Adipocyte (in vitro differentiated cells): Measurements from ENCODE around the gene ERF.

Experiments used
- DNase-seq: peaks from one replicate; pipeline ENCODE4 v3.0.0-alpha.2; 2015; ENCODE audit warnings: low read depth
- H3K27me3 ChIP-seq: replicated peaks from 2 replicates; pipeline ENCODE4 v1.7.0; 2013; ENCODE audit warnings: mild to moderate bottlenecking, low read length, moderate library complexity; ENCODE audit not compliant: control insufficient read depth, insufficient read depth
- H3K36me3 ChIP-seq: 2 replicates; pipeline ENCODE4 v1.7.0; 2013; ENCODE audit warnings: low read length, mild to moderate bottlenecking, moderate library complexity; ENCODE audit not compliant: control insufficient read depth, insufficient read depth, severe bottlenecking
- H3K4me1 ChIP-seq: 2 replicates; pipeline ENCODE4 v1.7.0; 2013; ENCODE audit warnings: mild to moderate bottlenecking, low read length, moderate library complexity; ENCODE audit not compliant: control insufficient read depth, insufficient read depth
- H3K4me3 ChIP-seq: 2 replicates; pipeline ENCODE4 v1.7.0; 2013; ENCODE audit warnings: mild to moderate bottlenecking, low read length, moderate library complexity
- H3K9ac ChIP-seq: 2 replicates; pipeline ENCODE4 v1.7.0; 2013; ENCODE audit warnings: mild to moderate bottlenecking, low read length, moderate library complexity
- H3K9me3 ChIP-seq: 2 replicates; pipeline ENCODE4 v1.7.0; 2013; ENCODE audit warnings: mild to moderate bottlenecking, low read length, moderate library complexity; ENCODE audit not compliant: control insufficient read depth

Gene ERF

GRCh38 chr19:42249149-42249750 lies 5.7 kb downstream of the ERF start:
- DNase-seq = no peak
- Histone ChIP-seq H3K9me3 (no peaks in the 10 kb centered on the region), H3K36me3 (peaks cover 7% of the 10 kb centered on the region), H3K9ac (no peak overlapping the region), H3K4me3 (no peak overlapping the region), H3K27me3 (no peaks in the 10 kb centered on the region), H3K4me1 (peaks cover 53% of the 10 kb centered on the region)

GRCh38 chr19:42248270-42249148 lies 6.4 kb downstream of the ERF start:
- Histone ChIP-seq H3K4me3 (no peak overlapping the region), H3K36me3 (peaks cover 7% of the 10 kb centered on the region), H3K9ac (no peak overlapping the region), H3K9me3 (no peaks in the 10 kb centered on the region), H3K27me3 (no peaks in the 10 kb centered on the region), H3K4me1 (peaks cover 53% of the 10 kb centered on the region)
- DNase-seq = no peak

GRCh38 chr19:42247640-42248199 lies 7.2 kb downstream of the ERF start:
- H3K9ac ChIP-seq = no peak overlapping the region
- DNase-seq = no peak
- H3K36me3 ChIP-seq = peaks cover 7% of the 10 kb centered on the region
- H3K4me3 ChIP-seq = no peak overlapping the region
- H3K4me1 ChIP-seq = peaks cover 50% of the 10 kb centered on the region
- no peaks in the 10 kb centered on the region for H3K27me3 ChIP-seq
- H3K9me3 ChIP-seq = no peaks in the 10 kb centered on the region

GRCh38 chr19:42246922-42247639 lies 7.8 kb downstream of the ERF start:
- Histone ChIP-seq H3K4me1 (peaks cover 44% of the 10 kb centered on the region), H3K27me3 (no peaks in the 10 kb centered on the region)
- no peak for DNase-seq

GRCh38 chr19:42246143-42246921 lies 8.6 kb downstream of the ERF start:
- H3K27me3 ChIP-seq = no peaks in the 10 kb centered on the region
- no peaks in the 10 kb centered on the region for H3K9me3 ChIP-seq
- DNase-seq = peak; percentile 91
- peaks cover 40% of the 10 kb centered on the region for H3K4me1 ChIP-seq
- peak overlapping the region; percentile 45 for H3K9ac ChIP-seq
- H3K4me3 ChIP-seq = no peak overlapping the region
- peaks cover 7% of the 10 kb centered on the region for H3K36me3 ChIP-seq

More at GRCh38 chr19:42246922-42247639, 7.8 kb downstream of the ERF start:
- Histone ChIP-seq H3K9ac (peak overlapping the region; percentile 45), H3K4me3 (no peak overlapping the region), H3K36me3 (peaks cover 7% of the 10 kb centered on the region), H3K9me3 (no peaks in the 10 kb centered on the region)

GRCh38 chr19:42245231-42245630 lies 9.7 kb downstream of the ERF start:
- no peak for DNase-seq
- H3K27me3 ChIP-seq = no peaks in the 10 kb centered on the region
- H3K9me3 ChIP-seq = no peaks in the 10 kb centered on the region
- H3K9ac ChIP-seq = peak overlapping the region; percentile 93
- H3K4me1 ChIP-seq = peaks cover 39% of the 10 kb centered on the region
- peaks cover 7% of the 10 kb centered on the region for H3K36me3 ChIP-seq
- H3K4me3 ChIP-seq = peak overlapping the region; percentile 89

GRCh38 chr19:42244347-42245220 lies 10.3 kb downstream of the ERF start:
- Histone ChIP-seq H3K9me3 (no peaks in the 10 kb centered on the region), H3K36me3 (peaks cover 7% of the 10 kb centered on the region), H3K9ac (peak overlapping the region; percentile 93), H3K27me3 (no peaks in the 10 kb centered on the region), H3K4me3 (peak overlapping the region; percentile 89), H3K4me1 (peaks cover 33% of the 10 kb centered on the region)
- peak; percentile 97 for DNase-seq

GRCh38 chr19:42242512-42243409 lies 12.2 kb downstream of the ERF start, which contains the start of gene GSK3A:
GSK3A (minus strand) TSS chr19:42242602; CDS start chr19:42242465, 137 bp downstream.
- Histone ChIP-seq H3K27me3 (no peaks in the 10 kb centered on the region), H3K9me3 (no peaks in the 10 kb centered on the region), H3K4me1 (peaks cover 33% of the 10 kb centered on the region), H3K36me3 (peaks cover 5% of the 10 kb centered on the region), H3K4me3 (peak within 1 kb of the TSS; percentile 89), H3K9ac (peak within 1 kb of the TSS; percentile 93)
- peak; percentile 99 for DNase-seq

GRCh38 chr19:42242069-42242511 lies 12.8 kb downstream of the ERF start:
- peak overlapping the region; percentile 92 for H3K9ac ChIP-seq
- no peaks in the 10 kb centered on the region for H3K27me3 ChIP-seq
- peaks cover 5% of the 10 kb centered on the region for H3K36me3 ChIP-seq
- peak overlapping the region; percentile 89 for H3K4me3 ChIP-seq
- peak; percentile 63 for DNase-seq
- no peaks in the 10 kb centered on the region for H3K9me3 ChIP-seq
- H3K4me1 ChIP-seq = peaks cover 30% of the 10 kb centered on the region
